C4-2B (cell line): ENCODE measurements around the gene CRY1.

ENCODE experiments used
- H3K27ac ChIP-seq: fragments of 450-650 bp; 2 replicates; pipeline ENCODE4 v1.5.1; 2017
- ZFX ChIP-seq: fragments of 450-650 bp; IDR thresholded peaks from 2 replicates; pipeline ENCODE4 v1.6.1; 2017
- TF ChIP-seq, protein P1 (sequence below): fragments of 450-650 bp; conservative IDR thresholded peaks from 2 replicates; pipeline ENCODE4 v1.5.1; 2017; ENCODE audit warnings: mild to moderate bottlenecking

CRY1 gene

DNA sequence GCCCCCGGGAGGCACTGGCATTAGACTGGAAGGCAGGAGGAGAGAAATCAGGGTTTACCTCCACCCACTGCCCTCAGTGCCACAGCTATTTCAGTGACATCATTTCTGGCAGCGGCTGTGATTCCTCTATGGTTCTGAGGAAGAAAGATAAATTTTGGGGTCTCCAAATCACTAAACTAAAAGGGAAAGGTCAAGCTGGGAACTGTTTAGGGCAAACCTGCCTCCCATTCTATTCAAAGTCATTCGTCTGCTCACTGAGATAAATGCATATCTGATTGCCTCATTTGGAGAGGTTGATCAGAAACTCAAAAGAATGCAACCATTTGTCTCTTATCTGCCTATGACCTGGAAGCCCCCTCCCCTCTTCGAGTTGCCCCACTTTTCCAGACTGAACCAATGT lies 14.0 kb upstream of the CRY1 start:
- TF ChIP-seq, protein P1, sequence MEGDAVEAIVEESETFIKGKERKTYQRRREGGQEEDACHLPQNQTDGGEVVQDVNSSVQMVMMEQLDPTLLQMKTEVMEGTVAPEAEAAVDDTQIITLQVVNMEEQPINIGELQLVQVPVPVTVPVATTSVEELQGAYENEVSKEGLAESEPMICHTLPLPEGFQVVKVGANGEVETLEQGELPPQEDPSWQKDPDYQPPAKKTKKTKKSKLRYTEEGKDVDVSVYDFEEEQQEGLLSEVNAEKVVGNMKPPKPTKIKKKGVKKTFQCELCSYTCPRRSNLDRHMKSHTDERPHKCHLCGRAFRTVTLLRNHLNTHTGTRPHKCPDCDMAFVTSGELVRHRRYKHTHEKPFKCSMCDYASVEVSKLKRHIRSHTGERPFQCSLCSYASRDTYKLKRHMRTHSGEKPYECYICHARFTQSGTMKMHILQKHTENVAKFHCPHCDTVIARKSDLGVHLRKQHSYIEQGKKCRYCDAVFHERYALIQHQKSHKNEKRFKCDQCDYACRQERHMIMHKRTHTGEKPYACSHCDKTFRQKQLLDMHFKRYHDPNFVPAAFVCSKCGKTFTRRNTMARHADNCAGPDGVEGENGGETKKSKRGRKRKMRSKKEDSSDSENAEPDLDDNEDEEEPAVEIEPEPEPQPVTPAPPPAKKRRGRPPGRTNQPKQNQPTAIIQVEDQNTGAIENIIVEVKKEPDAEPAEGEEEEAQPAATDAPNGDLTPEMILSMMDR, result no peak
- no peak for TF ChIP-seq ZFX
- H3K27ac ChIP-seq, result no peak overlapping the region

DNA sequence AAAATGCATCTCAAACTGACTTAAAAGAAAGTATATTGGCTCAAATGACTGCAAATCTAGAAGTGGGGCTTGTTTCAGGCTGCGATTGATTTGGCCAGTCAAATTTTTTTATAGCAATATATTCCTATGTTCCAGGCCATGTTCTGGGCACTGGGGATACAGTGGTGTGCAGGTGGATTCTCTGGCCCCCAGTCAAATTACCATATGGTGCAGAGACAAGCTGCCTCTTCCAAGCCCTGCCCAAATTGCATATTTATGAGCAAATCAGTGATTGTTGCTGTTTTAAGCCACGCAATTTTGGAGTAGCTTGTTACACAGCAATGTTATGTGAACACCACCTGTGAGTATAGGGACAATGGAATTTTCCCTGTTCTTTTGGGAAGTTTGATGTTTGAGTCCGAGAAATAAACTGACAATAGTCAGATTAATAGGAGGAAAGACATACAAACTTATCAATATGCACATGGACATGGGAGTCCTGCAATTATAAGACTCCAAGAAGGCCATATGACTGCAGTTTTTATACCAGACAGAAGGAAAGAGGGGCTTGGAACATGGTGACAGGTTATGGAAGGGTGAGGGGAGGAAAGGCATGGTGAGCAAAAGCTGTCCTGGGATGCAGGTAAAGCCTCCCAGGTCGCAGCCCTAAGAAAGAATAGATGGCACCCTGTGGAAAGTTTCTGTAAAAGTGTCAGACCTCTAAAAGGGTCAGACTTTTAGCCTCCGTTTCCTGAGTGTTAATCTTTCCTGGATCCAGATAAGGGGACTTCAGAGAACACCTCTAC lies 13.1 kb upstream of the CRY1 start:
- TF ChIP-seq, protein P1, result no peak
- no peak for TF ChIP-seq ZFX
- H3K27ac ChIP-seq, result no peak overlapping the region

DNA sequence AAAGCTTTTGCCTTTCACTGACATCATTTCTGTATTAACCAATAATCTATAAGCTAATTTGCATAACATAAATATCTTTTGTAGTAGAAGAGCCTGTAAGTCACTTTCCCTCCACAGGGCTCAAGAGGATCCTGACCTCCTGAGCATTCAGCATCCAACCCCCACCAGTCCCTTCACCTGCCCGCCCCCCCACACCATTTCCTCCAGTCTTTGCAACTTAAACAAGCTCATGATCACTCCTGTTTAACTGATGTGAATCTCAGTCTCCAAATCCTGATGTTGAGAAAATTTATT lies 12.0 kb upstream of the CRY1 start:
- TF ChIP-seq, protein P1, result no peak
- no peak for TF ChIP-seq ZFX

DNA sequence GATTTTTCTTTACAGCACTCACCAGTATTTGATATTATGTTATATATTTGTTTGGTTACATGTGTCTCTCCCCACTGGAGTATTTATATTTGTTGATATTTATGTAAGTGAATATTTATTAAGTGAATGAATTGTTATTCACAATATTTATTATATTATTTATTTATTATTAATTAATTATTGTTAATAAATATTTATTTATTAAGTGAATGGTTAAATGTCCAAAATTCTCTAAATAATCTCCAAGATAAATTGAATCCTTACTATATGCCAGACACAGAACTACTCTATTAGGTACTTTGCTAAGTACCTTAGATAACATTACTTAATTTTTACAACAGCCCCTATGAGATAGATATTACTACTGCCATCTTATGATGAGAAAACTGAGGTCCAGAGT lies 10.2 kb upstream of the CRY1 start:
- TF ChIP-seq ZFX, result no peak
- TF ChIP-seq, protein P1, result no peak
- no peak overlapping the region for H3K27ac ChIP-seq

More for the DNA sequence above, 12.0 kb upstream of the CRY1 start:
- no peak overlapping the region for H3K27ac ChIP-seq

DNA sequence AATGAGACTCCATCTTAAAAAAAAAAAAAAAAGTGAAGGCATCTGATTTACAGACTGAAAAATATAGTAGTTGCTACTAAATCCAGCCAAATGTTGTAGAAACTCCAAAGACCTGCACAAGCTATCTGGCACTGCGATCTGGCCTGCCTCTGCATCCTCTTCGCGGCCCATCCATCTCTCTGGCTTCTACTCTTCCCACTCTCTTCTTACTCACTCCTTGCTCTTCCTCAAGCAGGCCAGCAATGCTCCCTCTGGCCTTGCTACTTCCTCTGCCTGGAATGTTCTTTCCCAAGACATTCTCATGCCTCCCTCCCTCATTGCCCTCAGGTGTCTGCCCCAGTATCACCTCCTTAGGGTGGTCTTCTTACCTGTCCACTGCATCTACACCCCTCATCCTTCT lies 9.7 kb upstream of the CRY1 start:
- H3K27ac ChIP-seq, result no peak overlapping the region
- no peak for TF ChIP-seq ZFX
- TF ChIP-seq, protein P1, result no peak

DNA sequence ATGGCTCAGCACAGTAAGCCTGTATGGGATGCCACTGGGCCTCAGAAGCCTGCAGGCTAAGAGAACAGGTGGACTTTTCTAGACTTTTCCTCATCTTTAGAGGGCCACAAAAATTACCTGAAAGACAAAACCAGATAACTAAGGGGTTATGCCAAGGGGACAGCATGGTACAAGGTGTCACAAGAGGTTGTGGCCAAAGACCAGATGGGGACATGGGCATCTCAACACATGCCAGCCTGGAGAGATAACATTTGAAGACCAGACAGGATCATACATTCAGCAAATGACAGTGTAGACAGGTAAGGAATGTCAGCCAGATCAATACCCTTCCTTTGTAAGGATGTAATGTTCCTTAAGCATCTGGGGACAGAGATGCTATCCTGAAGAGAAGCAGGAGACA lies 8.9 kb upstream of the CRY1 start:
- no peak overlapping the region for H3K27ac ChIP-seq
- no peak for TF ChIP-seq ZFX
- TF ChIP-seq, protein P1, result no peak

DNA sequence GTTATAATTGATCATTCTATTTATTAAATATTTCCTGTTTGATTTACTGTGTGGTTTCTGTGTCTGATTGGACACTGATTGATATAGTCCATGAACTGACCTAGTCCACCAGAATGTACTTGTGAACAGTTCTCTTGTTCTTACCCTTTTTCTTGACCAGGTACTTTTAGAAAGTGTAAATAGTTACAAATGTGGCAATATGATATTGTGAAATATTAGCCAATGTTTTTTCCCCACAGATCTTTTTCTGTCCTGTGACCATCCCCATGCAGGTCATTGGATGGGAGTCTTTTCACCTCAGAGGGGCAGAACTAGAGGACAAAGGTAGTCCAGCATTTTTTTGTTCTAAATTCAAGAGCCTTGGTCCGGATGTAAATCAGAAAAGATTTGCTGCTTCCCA lies 8.3 kb upstream of the CRY1 start:
- TF ChIP-seq, protein P1, result no peak
- TF ChIP-seq ZFX, result no peak
- H3K27ac ChIP-seq, result no peak overlapping the region
